Activated naive CD8-positive, alpha-beta T cell treated with anti-CD3 and anti-CD28 coated beads, Interleukin-2, amount 10 ng/mL, durations not matched to agents 7 days and 5 days (primary cell): ENCODE results near the gene RBCK1. TPM values are rescaled to one million over a fixed set of nuclear protein-coding genes. Genes with fewer than 3 reads are reported as not detected.
"Not testable (repeated sequence)": the region's sequence is repeated elsewhere in the genome, so short reads cannot be mapped to it uniquely, and the experiment has no call there.

Source experiments
- ATAC-seq: fragments of 150-1000 bp; cut with Tn5 transposase; one replicate; pipeline ENCODE4 v1.10.0; 2021; ENCODE audit warnings: low read depth, moderate library complexity
- POLR2A ChIA-PET: fragments of 350-600 bp; sonication (Branson Sonifier 250); formaldehyde crosslinking; loops from one replicate; lab custom pipeline; 2021; ENCODE audit warnings: antibody characterized with exemption; lab: Charles Lee
- DNase-seq: peaks from one replicate; pipeline ENCODE4 v3.0.0; 2021
- H3K27ac Mint-ChIP-seq: one replicate; pipeline ENCODE4 v1.8.0; 2022; ENCODE audit warnings: mild to moderate bottlenecking, mixed read lengths
- H3K27me3 Mint-ChIP-seq: one replicate; pipeline ENCODE4 v1.8.0; 2022; ENCODE audit warnings: mild to moderate bottlenecking, moderate library complexity, mixed read lengths
- H3K36me3 Mint-ChIP-seq: one replicate; pipeline ENCODE4 v1.8.0; 2021; ENCODE audit warnings: mild to moderate bottlenecking, mixed read lengths
- H3K4me1 Mint-ChIP-seq: one replicate; pipeline ENCODE4 v1.8.0; 2021; ENCODE audit warnings: mixed read lengths
- H3K4me3 Mint-ChIP-seq: one replicate; pipeline ENCODE4 v1.8.0; 2022; ENCODE audit warnings: mild to moderate bottlenecking, moderate library complexity, mixed read lengths
- H3K9me3 Mint-ChIP-seq: one replicate; pipeline ENCODE4 v1.8.0; 2021; ENCODE audit warnings: mixed read lengths
- total RNA-seq, 2 experiments: library from RNA; stranded (reverse); gene quantifications; one replicate each; pipeline ENCODE4 v1.2.3, GENCODE V29; 2021

RBCK1 gene
- total RNA-seq, 2 experiments from 2014 or later = 156 to 179 TPM

DNA sequence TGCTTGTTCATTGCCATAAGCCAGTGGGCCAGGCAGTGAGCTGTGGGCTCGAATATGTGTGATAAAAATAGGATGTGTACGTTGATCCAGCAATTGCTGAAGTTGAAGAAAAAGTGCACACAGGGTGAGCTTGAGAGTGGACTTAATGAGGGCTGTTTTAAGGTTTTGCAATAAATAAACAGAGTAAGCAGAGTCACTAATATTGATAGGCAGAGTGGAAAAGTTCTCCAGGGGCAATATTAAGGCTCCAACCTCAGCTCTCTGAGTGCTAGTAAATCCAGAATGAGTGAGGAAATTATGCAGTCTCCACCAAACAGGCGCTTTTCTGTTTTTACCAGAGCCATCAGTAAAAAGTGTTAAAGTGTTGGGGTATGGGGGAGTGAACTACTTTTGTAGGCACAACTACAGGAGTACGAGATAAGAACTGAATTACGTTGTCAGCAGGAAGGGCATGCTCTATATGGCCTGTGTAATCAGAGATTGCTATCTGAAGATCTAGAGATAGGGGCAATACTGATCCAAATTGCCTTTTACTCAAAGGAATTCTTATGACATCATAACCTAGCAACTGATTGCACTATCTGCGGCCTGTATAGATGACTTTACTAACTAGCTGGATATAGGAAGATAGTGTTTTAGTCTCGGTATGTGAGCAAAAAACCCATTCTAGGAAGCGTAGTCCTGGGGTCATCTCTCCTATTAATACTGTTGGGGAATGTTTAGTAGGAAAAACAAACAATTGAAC lies 61.8 kb downstream of the RBCK1 start:
- peaks cover 19% of the 10 kb centered on the region for H3K36me3 Mint-ChIP-seq
- peaks cover 17% of the 10 kb centered on the region for H3K9me3 Mint-ChIP-seq
- H3K27me3 Mint-ChIP-seq = peaks cover 6% of the 10 kb centered on the region
- peaks cover 3% of the 10 kb centered on the region for H3K4me1 Mint-ChIP-seq
- ATAC-seq = no peak
- no peak overlapping the region for H3K27ac Mint-ChIP-seq
- POLR2A ChIA-PET = no interaction called here
- no peak overlapping the region for H3K4me3 Mint-ChIP-seq
- no peak for DNase-seq

DNA sequence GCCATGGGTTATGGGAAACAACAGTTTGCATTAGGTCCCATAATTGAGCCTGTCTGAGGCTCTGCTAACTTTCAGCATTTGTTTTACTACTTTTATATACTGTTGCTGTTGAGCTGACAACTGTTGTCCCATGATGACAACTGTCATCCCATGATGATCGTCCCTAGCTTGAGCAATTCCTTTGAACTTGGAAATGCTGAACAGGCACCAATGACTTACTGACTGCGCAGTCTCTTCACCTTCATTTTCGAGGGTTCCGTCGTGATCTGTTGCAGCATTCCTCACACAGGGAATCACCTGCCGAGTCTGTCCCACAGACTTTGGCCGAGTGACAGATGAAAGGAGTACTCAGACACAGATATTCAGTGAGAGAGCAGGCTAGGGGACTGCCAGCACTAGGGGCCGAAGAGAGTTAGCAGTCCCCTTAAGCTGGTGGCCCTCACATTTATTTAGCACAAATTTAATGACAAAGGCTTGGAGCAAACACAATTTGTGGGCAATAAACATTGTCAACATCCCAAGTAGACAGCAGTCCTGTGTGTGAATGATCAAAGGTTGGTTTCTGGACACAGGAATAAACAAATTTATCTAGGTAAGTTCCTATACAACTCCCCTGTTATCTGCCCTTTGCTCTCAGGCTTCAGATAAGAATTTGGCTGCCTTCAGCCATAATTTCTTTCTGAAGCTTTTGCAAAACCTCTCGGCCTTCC lies 64.2 kb downstream of the RBCK1 start:
- ATAC-seq = no peak
- H3K27ac Mint-ChIP-seq = peak overlapping the region; percentile 21

DNA sequence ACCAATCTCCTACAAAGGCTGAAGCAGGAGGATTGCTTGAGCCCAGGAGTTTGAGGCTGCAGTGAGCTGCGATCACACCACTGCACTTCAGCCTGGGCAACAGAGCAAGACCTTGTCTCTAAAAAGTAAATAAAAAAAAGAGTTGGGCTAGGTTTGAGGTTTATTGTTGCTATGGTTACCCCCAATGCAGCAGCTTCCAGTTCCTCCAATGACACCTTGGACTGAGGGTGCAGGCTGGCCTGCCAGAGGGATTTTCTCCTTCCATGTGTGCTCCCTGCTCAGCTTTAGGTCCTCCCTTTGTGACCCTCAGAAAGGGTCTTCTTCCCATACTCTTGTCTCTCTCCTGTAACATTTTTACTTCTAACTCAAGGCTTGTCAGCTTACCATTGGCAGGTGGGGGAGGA lies 64.8 kb downstream of the RBCK1 start:
- Mint-ChIP-seq H3K9me3 (peaks cover 14% of the 10 kb centered on the region), H3K36me3 (peaks cover 18% of the 10 kb centered on the region), H3K27ac (no peak overlapping the region), H3K4me1 (peaks cover 3% of the 10 kb centered on the region), H3K4me3 (no peak overlapping the region), H3K27me3 (peaks cover 2% of the 10 kb centered on the region)
- no peak for ATAC-seq
- DNase-seq = no peak
- POLR2A ChIA-PET = no interaction called here

More for the DNA sequence above, 64.2 kb downstream of the RBCK1 start:
- POLR2A ChIA-PET = no interaction called here
- peaks cover 15% of the 10 kb centered on the region for H3K9me3 Mint-ChIP-seq
- no peak for DNase-seq
- peaks cover 3% of the 10 kb centered on the region for H3K4me1 Mint-ChIP-seq
- H3K36me3 Mint-ChIP-seq = peaks cover 18% of the 10 kb centered on the region
- H3K27me3 Mint-ChIP-seq = peaks cover 3% of the 10 kb centered on the region
- H3K4me3 Mint-ChIP-seq = no peak overlapping the region

DNA sequence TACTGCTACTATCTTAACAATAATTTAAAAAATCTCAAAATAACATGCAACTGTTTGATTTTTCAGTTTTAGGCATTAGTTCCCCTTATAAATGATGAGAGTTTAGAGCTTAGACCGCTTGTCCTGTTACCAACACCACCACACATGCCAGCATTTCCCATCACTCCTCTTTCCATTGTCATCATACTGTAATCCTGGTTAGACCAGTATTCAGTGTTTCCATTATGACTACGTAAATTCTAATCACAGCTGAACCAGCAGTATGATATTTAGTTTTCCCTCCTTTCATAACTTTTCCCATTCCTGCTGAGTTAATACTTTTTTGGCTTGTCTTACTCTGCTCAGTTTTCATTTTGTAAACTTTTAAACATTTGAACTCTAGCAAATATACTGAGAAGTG lies 66.5 kb downstream of the RBCK1 start:
- H3K4me1 Mint-ChIP-seq = peaks cover 13% of the 10 kb centered on the region
- peaks cover 23% of the 10 kb centered on the region for H3K36me3 Mint-ChIP-seq
- ATAC-seq (no peak), DNase-seq (no peak)
- no peak overlapping the region for H3K27ac Mint-ChIP-seq
- no peak overlapping the region for H3K4me3 Mint-ChIP-seq
- peaks cover 11% of the 10 kb centered on the region for H3K9me3 Mint-ChIP-seq
- H3K27me3 Mint-ChIP-seq = no peaks in the 10 kb centered on the region
- POLR2A ChIA-PET = no interaction called here

DNA sequence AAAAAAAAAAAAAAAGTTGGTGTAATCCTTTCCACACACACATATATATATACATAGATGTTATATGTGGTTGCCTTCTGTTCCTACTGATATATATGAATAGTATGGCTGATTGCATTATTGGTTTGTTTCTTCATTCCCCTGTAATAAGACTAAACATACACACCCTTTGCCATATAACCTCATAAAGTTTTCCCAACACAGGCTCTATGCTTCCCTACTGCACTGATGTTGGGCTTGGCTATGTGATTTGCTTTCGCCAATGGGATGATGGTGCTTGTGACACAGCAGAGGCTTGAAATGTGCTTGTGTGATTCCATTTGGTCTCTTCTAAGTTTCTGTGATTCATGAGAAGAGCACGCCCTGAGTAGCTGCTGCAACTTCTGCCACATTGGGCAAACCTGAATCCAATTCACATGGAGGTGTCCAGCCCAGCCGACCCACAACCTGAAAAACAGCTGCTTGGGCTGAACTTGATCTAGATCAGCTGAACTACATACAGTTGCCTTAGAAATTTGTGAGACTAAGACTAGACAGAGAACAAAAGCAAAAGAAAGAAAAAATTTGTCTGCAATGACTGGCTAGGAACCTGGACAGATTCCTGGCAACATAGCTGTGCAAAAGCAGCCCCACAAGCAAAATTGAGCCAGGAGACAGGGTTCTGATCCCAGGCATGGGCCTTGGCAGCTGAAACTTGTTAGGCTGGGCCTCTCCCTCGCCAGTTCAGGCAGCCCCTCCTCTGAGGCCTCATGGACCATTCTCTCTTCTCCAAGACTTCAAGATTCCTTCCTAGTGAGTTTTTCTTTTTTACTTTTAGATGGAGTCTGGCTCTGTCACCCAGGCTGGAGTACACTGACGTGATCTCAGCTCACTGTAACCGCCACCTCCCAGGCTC lies 67.6 kb downstream of the RBCK1 start:
- DNase-seq = no peak
- Mint-ChIP-seq H3K4me3 (no peak overlapping the region), H3K4me1 (peaks cover 21% of the 10 kb centered on the region), H3K9me3 (peaks cover 3% of the 10 kb centered on the region), H3K36me3 (peaks cover 23% of the 10 kb centered on the region), H3K27me3 (no peaks in the 10 kb centered on the region), H3K27ac (no peak overlapping the region)
- POLR2A ChIA-PET = interaction anchor here (0.7 kb wide), 1 partner anchor 108 kb away, joined by 3 read pairs; no protein-coding TSS in a partner anchor
- ATAC-seq = no peak

DNA sequence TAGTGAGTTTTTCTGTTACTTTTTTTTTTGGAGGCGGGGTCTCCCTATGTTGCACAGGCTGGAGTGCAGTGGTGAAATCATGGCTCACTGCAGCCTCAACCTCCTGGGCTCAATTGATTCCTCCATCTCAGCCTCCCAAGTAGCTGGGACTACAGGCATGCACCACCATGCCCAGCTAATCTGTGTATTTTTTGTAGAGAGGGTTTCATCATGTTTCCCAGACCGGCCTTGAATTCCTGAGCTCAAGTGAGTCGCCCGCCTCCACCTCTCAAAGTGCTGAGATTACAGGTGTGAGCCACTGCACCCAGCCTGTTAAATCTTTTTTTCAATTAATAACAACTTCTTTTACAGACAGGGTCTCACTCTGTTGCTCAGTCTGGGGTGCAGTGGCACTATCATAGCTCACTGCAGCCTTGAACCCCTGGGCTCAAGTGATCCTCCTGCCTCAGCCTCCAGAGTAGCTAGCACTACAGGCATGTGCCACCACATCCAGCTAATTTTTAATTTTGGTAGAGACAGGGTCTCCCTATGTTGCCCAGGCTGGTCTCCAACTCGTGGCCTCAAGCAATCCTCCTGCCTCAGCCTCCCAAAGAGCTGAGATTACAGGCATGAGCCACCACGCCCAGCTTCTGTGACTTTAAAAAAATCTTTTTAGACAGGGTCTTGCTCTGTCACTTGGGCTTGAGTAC lies 68.6 kb downstream of the RBCK1 start:
- H3K27me3 Mint-ChIP-seq, ATAC-seq, DNase-seq, H3K9me3 Mint-ChIP-seq, H3K4me3 Mint-ChIP-seq, H3K27ac Mint-ChIP-seq: not testable (repeated sequence)
- peaks cover 23% of the 10 kb centered on the region for H3K36me3 Mint-ChIP-seq
- peaks cover 26% of the 10 kb centered on the region for H3K4me1 Mint-ChIP-seq
- POLR2A ChIA-PET = interaction anchor here (0.7 to 1.0 kb wide), 2 partner anchors 69 to 109 kb away, joined by 3 read pairs; no protein-coding TSS in a partner anchor

DNA sequence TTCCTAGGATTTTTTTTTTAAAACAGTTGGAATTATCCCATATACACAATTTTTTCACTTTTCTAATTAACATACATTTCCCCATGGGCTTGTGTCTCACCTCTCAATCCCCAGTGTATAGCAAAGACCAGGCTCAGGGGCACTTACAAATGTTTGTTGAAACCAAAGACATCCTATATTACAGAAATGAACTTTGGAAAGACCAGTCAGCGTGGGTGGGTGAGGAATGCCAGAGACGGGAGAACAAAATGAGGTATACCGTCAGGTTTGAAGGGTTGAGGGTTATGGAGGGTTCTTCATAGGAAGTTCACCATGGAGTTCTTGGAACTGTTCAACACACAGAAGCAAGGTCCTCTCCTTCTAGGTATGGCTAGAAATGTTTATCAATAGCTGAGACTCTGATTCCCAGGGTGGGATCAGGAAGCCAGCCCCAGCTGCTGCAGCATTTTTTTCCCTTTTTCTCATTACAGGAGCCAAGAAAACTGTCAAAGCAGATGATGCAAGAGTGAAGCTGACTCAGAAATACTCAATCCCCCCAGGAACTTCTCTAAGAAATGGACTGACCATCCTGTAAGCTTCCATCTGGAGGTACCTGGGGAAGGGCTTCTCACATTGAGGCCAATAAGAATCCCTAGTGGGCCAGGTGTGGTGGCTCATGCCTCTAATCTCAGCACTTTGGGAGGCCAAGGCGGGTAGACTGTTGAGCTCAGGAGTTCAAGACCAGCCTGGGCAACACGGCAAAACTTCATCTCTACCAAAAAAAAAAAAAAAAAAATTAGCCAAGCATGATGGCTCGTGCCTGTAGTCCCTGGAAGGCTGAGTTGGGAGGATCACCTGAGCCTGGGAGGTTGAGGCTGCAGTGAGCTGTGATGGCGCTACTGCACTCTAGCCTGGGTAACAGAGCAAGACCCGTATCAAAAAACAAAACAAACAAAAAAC lies 70.2 kb downstream of the RBCK1 start:
- peak overlapping the region; percentile 58 for H3K27ac Mint-ChIP-seq
- H3K9me3 Mint-ChIP-seq = no peaks in the 10 kb centered on the region
- ATAC-seq = no peak
- H3K27me3 Mint-ChIP-seq = no peaks in the 10 kb centered on the region
- H3K4me1 Mint-ChIP-seq = peaks cover 26% of the 10 kb centered on the region
- no peak for DNase-seq
- POLR2A ChIA-PET = interaction anchor here (0.8 to 1.1 kb wide), 3 partner anchors 40 to 124 kb away, joined by 3 to 4 read pairs (median 3); no protein-coding TSS in a partner anchor
- H3K36me3 Mint-ChIP-seq = peaks cover 22% of the 10 kb centered on the region
- no peak overlapping the region for H3K4me3 Mint-ChIP-seq

DNA sequence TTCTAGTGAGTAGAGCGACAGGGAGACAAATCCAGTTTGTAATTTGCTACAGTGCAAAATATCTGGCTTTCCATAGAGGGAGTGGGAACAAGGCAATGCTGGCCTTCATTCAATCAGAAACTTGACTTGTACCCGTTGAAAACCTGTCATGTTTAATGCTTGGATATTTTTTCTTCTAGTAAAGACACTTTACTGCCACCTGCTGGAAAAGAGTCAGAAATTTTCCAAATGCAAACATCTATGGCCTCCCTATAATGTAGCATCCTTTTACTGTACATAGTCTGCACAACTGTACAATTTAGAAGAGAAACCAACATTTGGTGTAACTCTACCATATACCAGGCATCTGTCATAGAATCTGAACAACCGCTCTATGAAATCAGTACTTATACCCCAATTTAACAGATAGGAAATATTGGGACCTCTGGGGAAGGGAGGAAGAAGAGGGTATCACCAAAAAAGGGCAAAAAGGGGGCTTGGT lies 70.9 kb downstream of the RBCK1 start:
- DNase-seq (no peak), ATAC-seq (peak; percentile 43)
- peaks cover 19% of the 10 kb centered on the region for H3K36me3 Mint-ChIP-seq
- no peak overlapping the region for H3K4me3 Mint-ChIP-seq
- no peaks in the 10 kb centered on the region for H3K27me3 Mint-ChIP-seq
- H3K4me1 Mint-ChIP-seq = peaks cover 26% of the 10 kb centered on the region
- no peaks in the 10 kb centered on the region for H3K9me3 Mint-ChIP-seq
- peak overlapping the region; percentile 18 for H3K27ac Mint-ChIP-seq
- POLR2A ChIA-PET = interaction anchor here (1.1 kb wide), 1 partner anchor 40 kb away, joined by 3 read pairs; no protein-coding TSS in a partner anchor

DNA sequence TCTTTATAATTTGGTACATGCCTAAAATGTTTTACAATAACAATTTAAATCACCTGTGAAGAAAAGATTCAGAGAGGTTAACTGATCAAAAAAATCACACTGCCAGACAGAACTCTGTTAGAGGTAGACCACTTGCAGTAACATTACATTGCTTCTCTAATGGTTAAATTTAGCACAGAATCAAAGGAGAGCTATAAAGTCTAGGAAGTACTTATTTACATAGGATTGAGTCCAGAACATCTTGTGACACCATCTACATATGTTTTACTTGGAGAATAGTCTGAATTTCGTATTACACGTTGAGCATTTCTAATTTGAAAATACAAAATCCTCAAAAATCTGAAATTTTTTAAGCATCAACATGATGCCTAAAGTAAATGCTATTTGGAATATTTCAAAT lies 71.4 kb downstream of the RBCK1 start:
- POLR2A ChIA-PET = interaction anchor here (0.6 kb wide), 1 partner anchor 217 kb away, joined by 4 read pairs; no protein-coding TSS in a partner anchor
- Mint-ChIP-seq H3K36me3 (peaks cover 19% of the 10 kb centered on the region), H3K4me1 (peaks cover 26% of the 10 kb centered on the region), H3K27ac (no peak overlapping the region), H3K9me3 (no peaks in the 10 kb centered on the region), H3K4me3 (no peak overlapping the region), H3K27me3 (no peaks in the 10 kb centered on the region)
- no peak for ATAC-seq
- DNase-seq = no peak

DNA sequence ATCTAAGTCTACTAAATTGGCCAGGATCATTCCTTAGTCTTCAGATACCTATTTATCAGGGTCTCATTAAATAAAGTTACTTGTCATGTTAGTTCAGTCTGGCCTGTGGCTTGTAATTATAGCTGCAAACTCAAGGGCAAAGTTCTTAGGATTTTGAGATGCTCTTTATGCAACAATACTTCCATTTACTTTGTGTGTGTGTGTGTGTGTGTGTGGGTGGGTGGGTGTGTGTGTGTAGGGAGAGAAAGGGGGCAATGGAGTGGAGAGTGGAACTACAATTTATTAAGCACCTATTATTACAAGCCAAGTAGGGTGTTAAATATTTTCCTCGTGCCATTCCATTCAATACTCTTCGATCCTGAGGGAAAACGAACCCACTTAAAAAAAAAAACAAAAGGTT lies 71.9 kb downstream of the RBCK1 start:
- H3K4me3 Mint-ChIP-seq = peak overlapping the region; percentile 60
- H3K4me1 Mint-ChIP-seq = peaks cover 26% of the 10 kb centered on the region
- peaks cover 21% of the 10 kb centered on the region for H3K36me3 Mint-ChIP-seq
- H3K27me3 Mint-ChIP-seq = no peaks in the 10 kb centered on the region
- no peaks in the 10 kb centered on the region for H3K9me3 Mint-ChIP-seq
- no peak for DNase-seq
- ATAC-seq = no peak
- peak overlapping the region; percentile 73 for H3K27ac Mint-ChIP-seq
- POLR2A ChIA-PET = interaction anchor here (0.6 kb wide), 1 partner anchor 218 kb away, joined by 4 read pairs; no protein-coding TSS in a partner anchor

DNA sequence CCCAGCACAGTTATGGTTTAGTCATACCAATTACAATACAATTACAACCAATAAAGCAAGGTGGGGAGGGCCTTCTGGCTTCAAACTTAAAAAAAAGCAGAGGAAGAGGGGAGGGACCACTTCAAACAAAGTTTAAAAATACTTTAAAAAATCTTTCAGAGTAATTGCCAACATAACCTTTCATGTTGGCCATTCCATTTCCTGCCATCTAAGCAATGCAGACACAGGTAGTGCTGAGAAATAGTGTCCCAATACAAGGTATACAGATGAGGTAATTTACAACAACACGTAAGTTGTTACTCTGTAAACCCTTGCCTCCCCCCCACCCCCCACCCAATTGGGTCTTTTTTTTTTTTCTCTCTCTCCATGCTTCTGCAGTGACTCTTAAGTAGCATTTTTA lies 73.1 kb downstream of the RBCK1 start:
- peaks cover 21% of the 10 kb centered on the region for H3K36me3 Mint-ChIP-seq
- H3K4me3 Mint-ChIP-seq = peak overlapping the region; percentile 24
- POLR2A ChIA-PET = no interaction called here
- H3K27me3 Mint-ChIP-seq = no peaks in the 10 kb centered on the region
- peak; percentile 90 for ATAC-seq
- H3K4me1 Mint-ChIP-seq = peaks cover 26% of the 10 kb centered on the region
- H3K27ac Mint-ChIP-seq = peak overlapping the region; percentile 75
- H3K9me3 Mint-ChIP-seq = no peaks in the 10 kb centered on the region
- no peak for DNase-seq
